ENCODE measurements around the gene NAE1.

NAE1 gene

GRCh38 chr16:66834746-66835145 lies 4.0 kb upstream of the NAE1 start:
- no peak for DNase-seq (ENCODE audit: low read depth)
- H3K4me3 ChIP-seq (ENCODE audit: low read depth, low read length) = no peak overlapping the region
- no peak for TF ChIP-seq CTCF (IDR thresholded peaks at IDR 0.05; ENCODE audit: insufficient read depth, low read depth, low read length, missing control alignments)

GRCh38 chr16:66832661-66833305 lies 2.0 kb upstream of the NAE1 start:
- no peak overlapping the region for H3K4me3 ChIP-seq (ENCODE audit: low read depth, low read length)
- no peak for TF ChIP-seq CTCF (IDR thresholded peaks at IDR 0.05; ENCODE audit: insufficient read depth, low read depth, low read length, missing control alignments)
- no peak for DNase-seq (ENCODE audit: low read depth)

- TF ChIP-seq CTCF (IDR thresholded peaks at IDR 0.05; ENCODE audit: insufficient read depth, low read depth, low read length, missing control alignments) = no peak
- no peak for DNase-seq (ENCODE audit: low read depth)
- no peak overlapping the region for H3K4me3 ChIP-seq (ENCODE audit: low read depth, low read length)
These were observed 1.4 kb upstream of the NAE1 start for GRCh38 chr16:66832190-66832589.

- no peak for DNase-seq (ENCODE audit: low read depth)
- no peak for TF ChIP-seq CTCF (IDR thresholded peaks at IDR 0.05; ENCODE audit: insufficient read depth, low read depth, low read length, missing control alignments)
- no peak overlapping the region for H3K4me3 ChIP-seq (ENCODE audit: low read depth, low read length)
These were observed 6.8 kb downstream of the NAE1 start for GRCh38 chr16:66824006-66824405.

- no peak for TF ChIP-seq CTCF (IDR thresholded peaks at IDR 0.05; ENCODE audit: insufficient read depth, low read depth, low read length, missing control alignments)
- H3K4me3 ChIP-seq (ENCODE audit: low read depth, low read length) = no peak overlapping the region
- DNase-seq (ENCODE audit: low read depth) = no peak
These were observed 16.0 kb downstream of the NAE1 start for GRCh38 chr16:66814734-66815133.

GRCh38 chr16:66811043-66811442 lies 19.7 kb downstream of the NAE1 start:
- no peak overlapping the region for H3K4me3 ChIP-seq (ENCODE audit: low read depth, low read length)
- no peak for DNase-seq (ENCODE audit: low read depth)
- no peak for TF ChIP-seq CTCF (IDR thresholded peaks at IDR 0.05; ENCODE audit: insufficient read depth, low read depth, low read length, missing control alignments)

- TF ChIP-seq CTCF (IDR thresholded peaks at IDR 0.05; ENCODE audit: insufficient read depth, low read depth, low read length, missing control alignments) = no peak
- no peak overlapping the region for H3K4me3 ChIP-seq (ENCODE audit: low read depth, low read length)
- no peak for DNase-seq (ENCODE audit: low read depth)
These were observed 20.4 kb downstream of the NAE1 start for GRCh38 chr16:66810391-66810790.

Data from GM12865 (cell line).